HG03064 (cell line): ENCODE results near the gene PFN2.
"Not testable (repeated sequence)": the region's sequence is repeated elsewhere in the genome, so short reads cannot be mapped to it uniquely, and the experiment has no call there.

Experiments used
- ATAC-seq: cut with Tn5 transposase; IDR thresholded peaks from one replicate; pipeline ENCODE4 v1.9.1; 2021; ENCODE audit warnings: low read depth; ENCODE audit not compliant: unreplicated experiment

Gene PFN2

GRCh38 chr3:149970716-149971402 is at the start of gene PFN2:
Gene PFN2 (minus strand): TSS chr3:149970895. CDS start chr3:149970856, 39 bp downstream.
- peak; percentile 50 for ATAC-seq

- ATAC-seq = no peak
These were observed 45.2 kb upstream of the PFN2 start for GRCh38 chr3:150015901-150016300.

DNA sequence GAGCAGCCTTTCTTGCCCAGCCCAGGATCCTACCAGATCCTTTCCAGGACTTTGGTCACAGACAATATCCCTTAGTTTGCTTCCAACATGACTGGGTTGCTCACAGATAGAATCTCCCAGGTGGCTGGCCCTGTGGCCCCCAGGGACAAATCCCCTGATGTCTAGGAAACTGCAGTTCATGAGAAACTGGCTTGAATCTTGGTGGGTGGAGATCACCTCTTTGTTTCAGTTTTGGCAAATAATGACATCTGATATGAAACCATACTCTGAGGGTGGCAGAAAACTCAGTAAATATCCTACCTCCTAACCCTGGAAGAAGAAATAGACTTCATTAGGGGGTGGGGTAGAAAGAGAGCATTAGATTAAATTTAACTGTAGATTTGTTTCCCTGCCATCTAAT is 44.1 kb upstream of the PFN2 start:
- no peak for ATAC-seq

- no peak for ATAC-seq
These were observed 43.1 kb upstream of the PFN2 start for GRCh38 chr3:150013801-150014200.

GRCh38 chr3:150006794-150007193 is 36.1 kb upstream of the PFN2 start:
- ATAC-seq = no peak

DNA sequence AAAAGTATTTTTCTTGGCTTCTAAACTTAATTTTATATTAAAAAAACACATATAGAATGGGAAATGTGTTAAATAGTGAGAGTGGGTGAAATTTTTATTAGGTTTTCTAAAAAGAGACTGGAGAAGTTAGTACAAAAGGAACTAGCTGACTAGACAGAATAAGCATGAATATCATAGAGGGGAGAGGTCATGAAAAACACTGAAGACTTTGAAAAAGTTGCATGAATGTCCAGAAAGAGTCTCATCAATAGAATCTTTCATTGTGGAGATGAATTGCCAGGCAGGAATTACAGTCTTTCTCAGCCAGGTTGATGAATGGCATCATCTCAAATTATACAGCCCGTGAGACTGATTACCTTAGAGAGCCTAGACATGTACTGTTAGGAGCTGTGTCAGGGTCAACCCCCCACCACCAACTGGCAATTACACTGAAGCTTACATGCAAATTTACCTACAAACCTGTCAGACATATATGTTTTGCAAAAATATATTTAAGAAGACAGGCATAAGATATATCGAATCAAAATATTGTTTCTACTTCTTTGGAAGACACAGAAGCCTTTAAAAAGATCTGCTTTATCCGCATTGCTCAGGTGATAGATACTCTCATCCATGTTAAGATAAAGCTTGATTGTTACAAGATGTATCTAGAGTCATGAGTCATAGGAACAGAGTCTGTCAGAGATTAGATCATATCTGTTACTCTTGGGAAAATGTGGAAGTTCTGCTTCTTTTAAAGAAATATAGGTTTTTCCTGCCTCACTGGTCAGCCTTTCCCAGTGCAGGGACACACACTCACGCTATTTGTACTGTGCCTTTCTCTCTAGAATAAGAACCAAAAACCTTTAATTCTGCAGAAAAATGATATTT is 34.8 kb upstream of the PFN2 start:
- no peak for ATAC-seq

- no peak for ATAC-seq
These were observed 29.9 kb upstream of the PFN2 start for GRCh38 chr3:150000641-150001040.

DNA sequence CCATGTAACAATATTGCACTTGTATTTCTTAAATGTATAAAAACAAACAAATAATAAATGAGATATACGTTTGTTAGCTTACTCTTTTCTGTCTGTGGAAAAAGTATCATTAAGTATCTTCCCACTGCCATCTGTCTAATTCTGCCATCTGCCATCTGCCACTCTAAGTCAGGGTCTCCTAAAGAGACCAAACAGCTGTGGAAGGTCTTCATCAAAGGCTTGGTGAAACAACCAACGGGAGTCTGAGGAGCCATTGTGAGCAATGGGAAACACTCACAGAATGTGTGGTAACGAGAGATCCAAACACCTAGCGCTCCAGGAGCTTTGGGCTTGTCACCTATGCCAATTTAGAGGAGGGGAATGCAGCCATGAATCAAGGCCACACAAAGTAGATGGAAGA is 28.7 kb upstream of the PFN2 start:
- ATAC-seq = no peak

DNA sequence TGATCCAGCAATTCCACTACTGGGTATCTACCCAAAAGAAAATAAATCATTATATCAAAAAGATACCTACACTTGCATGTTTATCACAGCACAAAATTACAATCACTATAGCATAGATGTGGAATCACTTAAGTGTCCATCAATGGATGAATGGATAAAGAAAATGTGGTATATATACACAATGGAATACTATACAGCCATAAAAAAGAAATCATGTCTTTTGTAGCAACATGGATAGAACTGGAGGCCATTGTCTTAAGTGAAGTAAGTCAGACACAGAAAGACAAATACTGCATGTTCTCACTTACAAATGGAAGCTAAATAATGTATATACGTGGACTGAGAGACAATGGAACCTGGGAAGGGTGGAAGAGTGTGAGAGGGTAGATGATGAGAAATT is 28.3 kb upstream of the PFN2 start:
- no peak for ATAC-seq

DNA sequence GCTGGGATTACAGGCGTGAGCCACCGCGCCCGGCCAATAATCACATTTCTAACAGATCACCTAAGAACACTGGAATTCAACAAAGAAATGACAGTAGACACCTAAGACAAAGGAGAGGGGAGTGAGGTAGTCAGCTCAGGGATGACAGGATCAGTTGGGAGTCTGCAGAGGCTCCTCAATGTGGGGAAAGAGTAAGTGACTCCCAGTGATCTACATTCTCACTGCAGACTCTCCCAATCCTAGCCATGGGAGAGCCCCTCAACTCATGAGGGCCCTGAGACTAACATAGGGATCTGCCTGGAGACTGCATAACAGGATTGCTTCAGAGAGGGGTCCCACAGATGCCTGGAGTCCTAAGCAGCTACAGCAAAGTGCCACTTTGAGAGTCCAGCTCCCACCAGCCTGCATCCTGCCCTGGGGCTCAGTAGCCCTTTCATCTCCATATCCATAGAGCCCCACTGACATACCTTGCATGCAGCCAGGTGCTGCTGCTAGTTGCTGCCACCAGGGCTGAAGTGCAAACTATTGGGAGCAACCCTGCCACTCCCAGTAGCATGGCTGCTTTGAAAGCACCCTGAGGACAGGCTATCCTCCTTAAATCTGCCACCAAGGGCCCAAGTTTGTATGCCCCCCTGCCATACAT is 21.8 kb upstream of the PFN2 start:
- no peak for ATAC-seq

DNA sequence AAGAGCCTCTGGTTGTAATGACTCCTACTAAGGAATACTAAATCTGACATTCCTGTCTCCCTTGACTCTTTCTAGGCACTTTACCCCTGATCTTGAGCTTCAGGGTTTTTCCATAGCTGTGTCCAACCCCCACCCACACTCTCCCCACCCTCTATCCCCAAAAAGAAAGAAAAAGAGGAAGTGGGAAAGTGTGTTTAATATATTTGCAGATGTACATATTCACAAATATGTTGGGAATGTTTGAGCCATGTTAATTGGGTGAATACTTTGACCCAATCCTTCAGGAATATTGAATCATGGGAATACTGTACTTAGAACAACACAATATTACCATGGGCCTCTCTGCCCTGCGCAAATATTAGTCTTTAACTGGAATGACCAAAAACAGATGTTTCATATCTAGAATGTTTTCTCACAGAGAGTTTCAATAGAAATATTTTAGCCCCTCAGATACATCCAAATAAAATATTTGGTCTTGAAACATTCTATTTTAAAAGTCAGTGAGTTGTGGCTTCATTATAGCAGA is 19.8 kb upstream of the PFN2 start:
- no peak for ATAC-seq

DNA sequence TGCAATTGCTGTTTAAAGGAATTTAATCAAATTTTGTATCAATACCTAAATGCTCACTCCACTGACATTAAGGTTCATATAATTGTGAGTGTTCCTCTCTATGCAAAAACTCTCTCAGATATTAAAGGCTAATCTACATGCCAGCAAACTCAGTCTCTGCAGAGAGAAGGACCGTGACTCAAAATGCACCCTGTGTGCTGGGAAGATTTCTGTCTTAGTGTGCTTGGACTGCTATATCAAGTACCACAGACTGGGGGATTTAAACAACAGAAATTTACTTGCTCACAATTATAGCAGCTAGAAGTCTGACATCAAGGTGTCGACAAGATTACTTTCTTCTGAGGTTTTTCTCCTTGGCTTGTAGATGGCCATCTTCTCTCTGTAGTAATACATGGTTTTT is 18.6 kb upstream of the PFN2 start:
- no peak for ATAC-seq

- no peak for ATAC-seq
These were observed 12.9 kb upstream of the PFN2 start for GRCh38 chr3:149983628-149984027.

DNA sequence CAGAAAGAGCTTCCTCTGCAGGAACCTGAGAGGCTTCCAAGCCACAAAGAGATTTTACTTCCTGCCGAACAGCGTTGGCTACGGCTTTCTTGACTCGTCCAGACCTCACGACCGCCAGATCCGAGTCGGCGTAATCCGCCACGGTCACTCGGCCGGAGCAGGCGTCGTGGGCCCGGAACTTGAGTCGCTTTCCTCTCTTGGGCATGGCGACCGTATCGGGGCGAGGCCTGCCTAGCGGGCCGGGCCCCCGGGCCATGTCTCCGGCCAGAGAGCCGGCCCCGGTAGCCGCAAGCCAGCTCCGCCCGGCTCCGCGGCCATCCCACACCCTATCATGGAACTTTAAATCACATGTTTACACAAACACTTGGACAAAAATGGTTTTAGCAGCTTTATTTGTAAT is 12.4 kb upstream of the PFN2 start:
- ATAC-seq = not testable (repeated sequence)

DNA sequence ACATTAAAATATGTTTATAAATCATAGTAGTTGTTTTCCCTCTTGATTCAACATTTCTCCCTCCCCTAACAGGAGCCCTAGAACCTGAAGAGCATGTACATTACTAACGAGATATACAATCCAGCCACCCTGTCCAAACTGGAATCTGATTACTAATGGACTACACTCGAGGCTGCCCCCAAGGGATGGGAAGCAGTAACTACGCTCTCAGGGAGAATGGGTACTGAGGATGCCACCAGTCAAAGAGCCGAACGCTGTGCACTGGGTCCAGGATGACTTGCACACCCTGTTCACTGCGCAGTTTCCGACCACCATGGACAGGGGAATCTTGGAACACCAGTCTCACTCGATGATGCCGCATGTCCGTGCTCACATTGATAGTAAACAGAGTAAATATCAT is 11.3 kb upstream of the PFN2 start:
- ATAC-seq = not testable (repeated sequence)

- no peak for ATAC-seq
These were observed 6.7 kb upstream of the PFN2 start for GRCh38 chr3:149977386-149977785.

DNA sequence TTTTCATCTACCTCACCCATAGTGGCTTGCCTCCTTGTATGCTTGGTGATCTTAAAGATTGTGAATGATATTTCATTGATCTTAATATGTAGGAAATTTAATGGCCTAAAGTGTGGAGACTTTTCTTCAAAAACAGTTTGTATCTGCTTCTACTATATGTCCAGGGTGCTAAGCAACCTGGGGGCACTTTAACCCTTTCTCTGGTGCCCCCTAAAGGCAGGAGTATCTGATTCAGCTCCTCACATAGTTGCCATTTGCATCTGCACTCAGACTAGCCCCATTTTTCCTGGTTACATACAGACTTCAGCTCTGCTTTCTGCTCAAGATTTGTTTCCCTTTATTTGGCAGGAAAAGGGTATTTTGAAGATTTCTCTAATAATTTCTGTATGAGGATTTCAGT is 5.2 kb upstream of the PFN2 start:
- ATAC-seq = no peak

- peak; percentile 12 for ATAC-seq
These were observed 844 bp upstream of the PFN2 start for GRCh38 chr3:149971403-149972075.

- peak; percentile 54 for ATAC-seq
These were observed 567 bp downstream of the PFN2 start for GRCh38 chr3:149969940-149970715.
